Osteocyte (in vitro differentiated cells): Measurements from ENCODE around the gene TDRD6. TPM values are rescaled to one million over a fixed set of nuclear protein-coding genes. Genes with fewer than 3 reads are reported as not detected.

Source experiments
- DNase-seq: peaks from one replicate; pipeline ENCODE4 v3.0.0; 2021; ENCODE audit warnings: mixed read lengths; ENCODE audit not compliant: unreplicated experiment; ENCODE audit errors: extremely low spot score
- H3K27ac Mint-ChIP-seq: one replicate; pipeline ENCODE4 v1.8.0; 2021; ENCODE audit warnings: mild to moderate bottlenecking, mixed read lengths; ENCODE audit not compliant: unreplicated experiment
- H3K27me3 Mint-ChIP-seq: one replicate; pipeline ENCODE4 v1.8.0; 2021; ENCODE audit warnings: mixed read lengths; ENCODE audit not compliant: unreplicated experiment
- H3K36me3 Mint-ChIP-seq: one replicate; pipeline ENCODE4 v1.8.0; 2021; ENCODE audit warnings: mixed read lengths; ENCODE audit not compliant: unreplicated experiment
- H3K4me1 Mint-ChIP-seq: one replicate; pipeline ENCODE4 v1.8.0; 2021; ENCODE audit warnings: mixed read lengths; ENCODE audit not compliant: unreplicated experiment
- H3K4me3 Mint-ChIP-seq: one replicate; pipeline ENCODE4 v1.8.0; 2021; ENCODE audit warnings: mild to moderate bottlenecking, moderate library complexity, mixed read lengths; ENCODE audit not compliant: unreplicated experiment
- H3K9me3 Mint-ChIP-seq: one replicate; pipeline ENCODE4 v1.8.0; 2021; ENCODE audit warnings: mixed read lengths; ENCODE audit not compliant: unreplicated experiment
- total RNA-seq: library from RNA; stranded (reverse); gene quantifications from 2 replicates; pipeline ENCODE4 v1.2.1, GENCODE V29; 2021
- TF ChIP-seq, protein P1 (sequence below): fragments of 200-600 bp; sonication (generic); IDR thresholded peaks from 2 replicates; pipeline ENCODE4 v1.5.0; 2021; ENCODE audit warnings: antibody characterized with exemption, mild to moderate bottlenecking, moderate library complexity

The TDRD6 gene
- total RNA-seq, 1 donor from 2014 or later: 0.03 TPM

DNA sequence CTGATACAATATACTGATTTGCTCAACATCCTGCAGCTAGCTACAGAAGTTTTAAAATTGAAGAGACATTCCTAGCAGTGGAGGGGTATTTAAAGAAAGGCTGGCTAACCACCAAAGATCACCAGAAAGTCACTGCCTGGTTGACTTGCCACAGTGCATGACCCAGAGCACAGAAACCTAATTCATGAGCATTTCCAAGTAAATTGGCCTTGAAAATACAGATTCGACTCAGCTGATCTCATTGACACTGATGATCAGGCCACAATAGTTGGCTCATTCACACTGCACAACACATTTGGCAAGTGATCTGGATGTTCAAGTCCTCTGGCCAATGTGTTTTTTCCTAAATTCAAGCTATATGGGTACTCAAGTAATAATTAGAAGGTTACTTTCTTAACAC is 13.3 kb upstream of the TDRD6 start:
- Mint-ChIP-seq H3K27ac (no peak overlapping the region), H3K27me3 (no peaks in the 10 kb centered on the region), H3K4me1 (no peaks in the 10 kb centered on the region), H3K9me3 (no peaks in the 10 kb centered on the region), H3K4me3 (no peak overlapping the region), H3K36me3 (no peaks in the 10 kb centered on the region)
- DNase-seq: no peak
- TF ChIP-seq, protein P1, sequence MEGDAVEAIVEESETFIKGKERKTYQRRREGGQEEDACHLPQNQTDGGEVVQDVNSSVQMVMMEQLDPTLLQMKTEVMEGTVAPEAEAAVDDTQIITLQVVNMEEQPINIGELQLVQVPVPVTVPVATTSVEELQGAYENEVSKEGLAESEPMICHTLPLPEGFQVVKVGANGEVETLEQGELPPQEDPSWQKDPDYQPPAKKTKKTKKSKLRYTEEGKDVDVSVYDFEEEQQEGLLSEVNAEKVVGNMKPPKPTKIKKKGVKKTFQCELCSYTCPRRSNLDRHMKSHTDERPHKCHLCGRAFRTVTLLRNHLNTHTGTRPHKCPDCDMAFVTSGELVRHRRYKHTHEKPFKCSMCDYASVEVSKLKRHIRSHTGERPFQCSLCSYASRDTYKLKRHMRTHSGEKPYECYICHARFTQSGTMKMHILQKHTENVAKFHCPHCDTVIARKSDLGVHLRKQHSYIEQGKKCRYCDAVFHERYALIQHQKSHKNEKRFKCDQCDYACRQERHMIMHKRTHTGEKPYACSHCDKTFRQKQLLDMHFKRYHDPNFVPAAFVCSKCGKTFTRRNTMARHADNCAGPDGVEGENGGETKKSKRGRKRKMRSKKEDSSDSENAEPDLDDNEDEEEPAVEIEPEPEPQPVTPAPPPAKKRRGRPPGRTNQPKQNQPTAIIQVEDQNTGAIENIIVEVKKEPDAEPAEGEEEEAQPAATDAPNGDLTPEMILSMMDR: no peak

DNA sequence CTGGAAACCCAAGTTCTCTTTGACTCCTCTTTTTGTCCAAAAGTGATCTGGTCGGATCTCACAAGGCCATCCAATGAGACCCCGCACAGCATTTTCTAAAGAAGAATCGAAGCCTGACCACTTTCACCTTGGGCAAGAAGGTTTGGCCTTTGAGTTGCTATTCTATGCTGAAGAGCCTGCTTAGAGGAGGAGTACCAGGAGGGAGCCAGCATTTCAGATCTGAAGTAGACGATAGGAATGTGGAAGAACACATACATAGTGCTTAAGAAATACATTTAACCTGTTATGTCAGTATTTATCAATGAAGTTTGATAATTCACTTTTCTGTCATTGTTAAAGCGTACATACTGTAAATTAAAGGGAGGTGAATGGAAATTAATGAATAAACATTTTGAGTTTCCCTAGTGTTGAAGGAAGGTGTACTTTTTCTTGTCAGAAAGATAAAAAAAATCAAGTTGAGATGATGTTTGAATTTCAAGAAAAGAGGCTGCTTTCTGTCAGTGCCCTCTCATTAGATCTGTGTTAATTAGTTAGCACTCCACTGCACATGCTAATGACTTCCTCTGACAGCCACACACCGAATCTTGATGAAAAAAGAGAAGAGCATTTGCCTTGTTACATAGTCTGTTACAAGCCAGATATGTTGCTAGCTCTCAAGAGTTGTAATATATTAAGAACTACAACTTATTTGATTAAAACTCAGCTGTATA is 10.9 kb upstream of the TDRD6 start:
- no peak for DNase-seq
- Mint-ChIP-seq H3K4me1 (no peaks in the 10 kb centered on the region), H3K27ac (no peak overlapping the region), H3K4me3 (no peak overlapping the region), H3K9me3 (no peaks in the 10 kb centered on the region), H3K27me3 (no peaks in the 10 kb centered on the region), H3K36me3 (no peaks in the 10 kb centered on the region)
- TF ChIP-seq, protein P1: no peak

DNA sequence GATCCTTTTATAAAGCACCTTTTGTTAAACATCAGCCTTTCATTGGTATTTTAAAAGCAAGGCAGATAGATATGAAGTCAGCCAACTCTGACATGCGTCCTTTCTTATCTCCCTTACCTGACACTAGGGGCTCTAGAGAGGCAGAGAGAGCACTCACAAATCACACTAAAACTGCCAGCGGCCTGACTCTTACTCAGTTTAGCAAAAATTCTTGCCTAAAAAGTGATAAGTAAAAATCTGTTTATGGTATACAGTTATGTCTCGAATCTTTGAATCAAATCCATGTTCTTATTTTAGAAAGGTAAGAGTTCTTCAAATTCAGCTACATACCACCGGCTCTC is 10.4 kb upstream of the TDRD6 start:
- no peaks in the 10 kb centered on the region for H3K9me3 Mint-ChIP-seq
- no peak overlapping the region for H3K27ac Mint-ChIP-seq

DNA sequence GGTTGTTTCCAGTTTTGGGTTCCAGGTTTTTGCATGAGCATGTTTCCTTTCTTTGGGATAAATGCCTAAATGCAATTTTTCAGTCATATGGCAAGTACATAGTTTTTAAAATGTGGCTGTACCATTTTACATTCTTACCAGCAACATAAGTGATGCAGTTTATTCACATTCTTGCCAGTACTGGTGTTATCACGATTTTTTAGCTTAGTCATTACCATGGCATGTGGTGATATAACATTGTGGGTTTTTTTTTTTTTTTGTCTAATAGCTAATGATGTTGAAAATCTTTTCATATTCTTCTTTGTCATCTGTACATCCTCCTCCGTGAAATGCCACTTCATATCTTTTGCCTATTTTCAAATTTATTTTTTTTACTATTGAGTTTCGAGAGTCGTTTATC is 2.9 kb upstream of the TDRD6 start:
- Mint-ChIP-seq H3K27ac (no peak overlapping the region), H3K4me3 (no peak overlapping the region), H3K9me3 (no peaks in the 10 kb centered on the region), H3K4me1 (peaks cover 3% of the 10 kb centered on the region), H3K27me3 (no peaks in the 10 kb centered on the region), H3K36me3 (no peaks in the 10 kb centered on the region)
- TF ChIP-seq, protein P1: no peak
- DNase-seq: no peak

More for the DNA sequence above, 10.4 kb upstream of the TDRD6 start:
- TF ChIP-seq, protein P1: peak; percentile 23
- Mint-ChIP-seq H3K4me3 (no peak overlapping the region), H3K36me3 (no peaks in the 10 kb centered on the region), H3K4me1 (no peaks in the 10 kb centered on the region), H3K27me3 (no peaks in the 10 kb centered on the region)
- DNase-seq: no peak

DNA sequence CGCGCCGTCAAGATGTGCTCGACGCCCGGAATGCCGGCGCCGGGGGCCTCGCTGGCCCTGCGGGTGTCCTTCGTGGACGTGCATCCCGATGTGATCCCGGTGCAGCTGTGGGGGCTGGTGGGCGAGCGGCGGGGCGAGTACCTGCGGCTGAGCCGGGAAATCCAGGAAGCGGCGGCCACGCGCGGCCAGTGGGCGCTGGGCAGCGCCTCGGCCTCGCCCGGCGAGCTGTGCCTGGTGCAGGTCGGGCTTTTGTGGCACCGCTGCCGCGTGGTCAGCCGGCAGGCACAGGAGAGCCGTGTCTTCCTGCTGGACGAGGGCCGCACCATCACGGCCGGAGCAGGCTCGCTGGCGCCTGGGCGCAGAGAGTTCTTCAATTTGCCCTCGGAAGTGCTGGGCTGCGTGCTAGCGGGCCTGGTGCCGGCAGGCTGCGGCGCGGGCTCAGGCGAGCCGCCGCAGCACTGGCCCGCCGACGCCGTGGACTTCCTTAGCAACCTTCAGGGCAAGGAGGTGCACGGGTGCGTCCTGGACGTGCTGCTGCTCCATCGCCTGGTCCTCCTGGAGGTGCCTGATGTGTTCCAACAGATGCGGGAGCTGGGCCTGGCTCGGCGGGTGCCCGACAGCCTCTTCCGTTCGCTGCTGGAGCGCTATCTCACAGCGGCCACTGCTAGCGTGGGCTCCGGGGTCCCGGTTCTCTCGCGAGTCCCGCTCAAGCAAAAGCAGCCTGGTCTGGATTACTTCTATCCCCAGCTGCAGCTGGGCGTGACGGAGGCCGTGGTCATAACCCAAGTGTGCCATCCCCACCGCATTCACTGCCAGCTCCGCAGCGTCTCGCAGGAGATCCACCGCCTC is 656 bp downstream of the TDRD6 start:
- Mint-ChIP-seq H3K27ac (no peak overlapping the region), H3K4me1 (peaks cover 9% of the 10 kb centered on the region), H3K27me3 (peaks cover 3% of the 10 kb centered on the region), H3K36me3 (no peaks in the 10 kb centered on the region), H3K4me3 (no peak overlapping the region), H3K9me3 (no peaks in the 10 kb centered on the region)
- TF ChIP-seq, protein P1: no peak
- no peak for DNase-seq
